Erythroblast (primary cell): ENCODE data around the gene CYB561D1.

Experiments
- GATA1 ChIP-seq: IDR thresholded peaks from 2 replicates; pipeline ENCODE4 v1.6.1; 2011; ENCODE audit warnings: low read depth, mild to moderate bottlenecking, control low read depth, low read length, moderate library complexity
- POLR2A ChIP-seq: IDR thresholded peaks from 2 replicates; pipeline ENCODE4 v1.6.1; 2011; ENCODE audit warnings: mild to moderate bottlenecking, low read length

- TF ChIP-seq POLR2A (no peak), GATA1 (no peak)
Observed at GRCh38 chr1:109527846-109528695, 34.2 kb downstream of the CYB561D1 start.
